ENCODE data around the gene SHISA5. TPM values are rescaled to one million over a fixed set of nuclear protein-coding genes. Genes with fewer than 3 reads are reported as not detected.
A peak's percentile ranks its signal among the peaks of the same experiment; 100 is the strongest.

The SHISA5 gene
- total RNA-seq, 1 experiment from 2014 or later, result 159 TPM

- H3K27ac ChIP-seq (ENCODE audit: low read length), result no peak overlapping the region
- no peak overlapping the region for H3K4me2 ChIP-seq (ENCODE audit: low read length)
- no peaks in the 10 kb centered on the region for H3F3A ChIP-seq (ENCODE audit: low read length, unreplicated experiment)
- H2AFZ ChIP-seq (ENCODE audit: low read length), result no peak overlapping the region
- no peak for DNase-seq
- intact Hi-C loops (cut with micrococcal nuclease), result no loop called here
- ChIA-PET CTCF (no interaction called here), POLR2A (ENCODE audit: unreplicated experiment) (interaction anchor here (0.5 kb wide), 1 partner anchor 15 kb away, joined by 4 read pairs; no protein-coding TSS in a partner anchor)
- H3K9ac ChIP-seq (ENCODE audit: low read length), result no peak overlapping the region
- H3K36me3 ChIP-seq (ENCODE audit: low read depth, low read length), result peaks cover 5% of the 10 kb centered on the region; the same call in 1 of the 2 replicates
- no peaks in the 10 kb centered on the region for H4K20me1 ChIP-seq (ENCODE audit: low read length)
- H3K4me1 ChIP-seq (ENCODE audit: insufficient read depth, low read length), result no peaks in the 10 kb centered on the region
- H3K9me3 ChIP-seq (ENCODE audit: low read length), result no peaks in the 10 kb centered on the region
- no peak for ATAC-seq
- no peaks in the 10 kb centered on the region for H3K79me2 ChIP-seq (ENCODE audit: low read length)
- no TSS peak for BruUV-seq (replicated peaks)
- H3K4me3 ChIP-seq (ENCODE audit: low read length), result no peak overlapping the region
- no peaks in the 10 kb centered on the region for H3K27me3 ChIP-seq (ENCODE audit: low read length)
- no peaks in the 10 kb centered on the region for H3K9me2 ChIP-seq (replicated peaks; ENCODE audit: low read length)
- TF ChIP-seq CTCF (conservative IDR thresholded peaks at IDR 0.05; ENCODE audit: low read depth, low read length), result no peak
- no peak for TF ChIP-seq EZH2 (IDR thresholded peaks at IDR 0.05; ENCODE audit: low read length, unreplicated experiment)
- no peak for TF ChIP-seq EZH2phosphoT487 (IDR thresholded peaks at IDR 0.05; ENCODE audit: borderline replicate concordance, low read length)
These were observed 15.3 kb upstream of the SHISA5 start for GRCh38 chr3:48519277-48519643.

- Histone ChIP-seq H3K9me2 (replicated peaks; ENCODE audit: low read length) (no peaks in the 10 kb centered on the region), H3K9ac (ENCODE audit: low read length) (no peak overlapping the region), H3K9me3 (ENCODE audit: low read length) (no peaks in the 10 kb centered on the region), H3K79me2 (ENCODE audit: low read length) (no peaks in the 10 kb centered on the region), H3K27me3 (ENCODE audit: low read length) (no peaks in the 10 kb centered on the region), H3F3A (ENCODE audit: low read length, unreplicated experiment) (no peaks in the 10 kb centered on the region), H3K27ac (ENCODE audit: low read length) (no peak overlapping the region), H3K4me1 (ENCODE audit: insufficient read depth, low read length) (no peaks in the 10 kb centered on the region), H4K20me1 (ENCODE audit: low read length) (no peaks in the 10 kb centered on the region), H3K4me2 (ENCODE audit: low read length) (no peak overlapping the region), H3K36me3 (ENCODE audit: low read depth, low read length) (peaks cover 5% of the 10 kb centered on the region; the same call in 1 of the 2 replicates), H2AFZ (ENCODE audit: low read length) (no peak overlapping the region), H3K4me3 (ENCODE audit: low read length) (no peak overlapping the region)
- ChIA-PET CTCF (no interaction called here), POLR2A (ENCODE audit: unreplicated experiment) (interaction anchor here (0.5 kb wide), 1 partner anchor 14 kb away, joined by 4 read pairs; no protein-coding TSS in a partner anchor)
- BruUV-seq (replicated peaks), result TSS peak; percentile 14
- DNase-seq (no peak), ATAC-seq (no peak)
- intact Hi-C loops (cut with micrococcal nuclease), result no loop called here
- TF ChIP-seq EZH2 (IDR thresholded peaks at IDR 0.05; ENCODE audit: low read length, unreplicated experiment), result no peak
- no peak for TF ChIP-seq CTCF (conservative IDR thresholded peaks at IDR 0.05; ENCODE audit: low read depth, low read length)
- no peak for TF ChIP-seq EZH2phosphoT487 (IDR thresholded peaks at IDR 0.05; ENCODE audit: borderline replicate concordance, low read length)
These were observed 14.8 kb upstream of the SHISA5 start for GRCh38 chr3:48518638-48519276.

- Histone ChIP-seq H3K27me3 (ENCODE audit: low read length) (no peaks in the 10 kb centered on the region), H3F3A (ENCODE audit: low read length, unreplicated experiment) (no peaks in the 10 kb centered on the region), H3K79me2 (ENCODE audit: low read length) (no peaks in the 10 kb centered on the region), H3K9me2 (replicated peaks; ENCODE audit: low read length) (no peaks in the 10 kb centered on the region), H3K4me3 (ENCODE audit: low read length) (no peak overlapping the region), H2AFZ (ENCODE audit: low read length) (no peak overlapping the region), H3K9me3 (ENCODE audit: low read length) (no peaks in the 10 kb centered on the region), H3K36me3 (ENCODE audit: low read depth, low read length) (peaks cover 5% of the 10 kb centered on the region; the same call in 1 of the 2 replicates), H4K20me1 (ENCODE audit: low read length) (no peaks in the 10 kb centered on the region), H3K4me2 (ENCODE audit: low read length) (no peak overlapping the region), H3K4me1 (ENCODE audit: insufficient read depth, low read length) (no peaks in the 10 kb centered on the region), H3K27ac (ENCODE audit: low read length) (no peak overlapping the region), H3K9ac (ENCODE audit: low read length) (no peak overlapping the region)
- no peak for DNase-seq
- no peak for ATAC-seq
- TF ChIP-seq EZH2 (IDR thresholded peaks at IDR 0.05; ENCODE audit: low read length, unreplicated experiment) (no peak), EZH2phosphoT487 (IDR thresholded peaks at IDR 0.05; ENCODE audit: borderline replicate concordance, low read length) (no peak)
- ChIA-PET CTCF (no interaction called here), POLR2A (ENCODE audit: unreplicated experiment) (no interaction called here)
- intact Hi-C loops (cut with micrococcal nuclease), result no loop called here
- no TSS peak for BruUV-seq (replicated peaks)
These were observed 14.1 kb upstream of the SHISA5 start for GRCh38 chr3:48518069-48518468.

All from PC-3 (cell line).